GM21515 (cell line): ENCODE results near the gene NFIC.
"Not testable (repeated sequence)": the region's sequence is repeated elsewhere in the genome, so short reads cannot be mapped to it uniquely, and the experiment has no call there.

Experiments
- ATAC-seq: cut with Tn5 transposase; IDR thresholded peaks from one replicate; pipeline ENCODE4 v1.9.1; 2021; ENCODE audit not compliant: unreplicated experiment

Gene NFIC

GRCh38 chr19:3336680-3337523, 29.5 kb upstream of the NFIC start:
- ATAC-seq, result no peak

DNA sequence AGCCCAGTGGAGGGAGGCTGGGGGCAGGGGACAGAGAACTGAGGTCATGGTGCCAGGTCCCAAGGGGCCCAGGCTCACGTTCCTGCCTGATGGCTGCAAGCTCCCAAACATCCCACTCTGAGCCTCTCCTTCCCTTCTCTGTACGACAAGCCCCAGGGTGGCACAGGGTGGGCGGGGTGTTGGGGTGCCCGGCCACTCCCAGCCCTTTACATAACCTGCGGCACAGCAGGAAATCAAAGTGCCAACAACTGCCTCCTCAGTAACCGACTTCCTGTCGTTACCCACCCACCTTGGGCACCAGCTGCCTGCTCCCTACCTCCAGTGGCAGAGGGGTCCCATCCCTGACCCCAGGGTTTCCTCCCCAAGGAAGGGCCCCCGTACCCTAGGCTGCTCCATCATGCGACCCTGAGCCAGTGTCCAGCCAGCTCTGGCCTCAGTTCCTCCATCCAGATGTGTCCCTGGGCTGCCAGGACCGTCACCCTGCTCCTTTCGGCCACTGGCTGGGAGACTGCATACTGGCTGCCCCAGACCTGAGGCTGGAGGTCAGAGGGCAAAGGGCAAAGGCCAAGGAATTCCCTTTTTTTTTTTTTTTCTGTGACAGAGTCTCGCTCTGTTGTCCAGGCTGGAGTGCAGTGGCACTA, 27.7 kb upstream of the NFIC start:
- no peak for ATAC-seq

- ATAC-seq, result no peak
These were observed 26.0 kb upstream of the NFIC start for GRCh38 chr19:3340340-3340739.

DNA sequence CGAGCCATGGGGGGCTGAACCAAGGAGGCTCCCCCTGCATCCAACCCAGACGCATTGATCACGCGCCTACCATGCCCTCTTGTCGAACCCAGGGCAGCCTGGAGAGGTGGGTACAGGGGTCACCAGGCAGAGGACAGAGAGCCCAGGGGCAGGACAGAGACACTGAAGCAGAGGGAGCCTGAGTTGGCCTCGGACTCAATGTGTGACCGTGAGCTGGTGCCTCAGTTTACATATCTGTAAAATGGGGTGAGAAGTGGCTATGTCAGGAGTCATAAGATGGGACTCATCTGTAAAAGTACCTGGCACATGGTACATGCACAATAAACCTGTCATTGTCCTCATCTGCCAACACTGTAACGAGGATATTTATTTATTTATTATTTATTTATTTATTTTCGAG, 24.1 kb upstream of the NFIC start:
- ATAC-seq, result no peak

GRCh38 chr19:3342962-3343361, 23.4 kb upstream of the NFIC start:
- not testable (repeated sequence) for ATAC-seq

GRCh38 chr19:3343619-3344502, 22.5 kb upstream of the NFIC start:
- no peak for ATAC-seq

DNA sequence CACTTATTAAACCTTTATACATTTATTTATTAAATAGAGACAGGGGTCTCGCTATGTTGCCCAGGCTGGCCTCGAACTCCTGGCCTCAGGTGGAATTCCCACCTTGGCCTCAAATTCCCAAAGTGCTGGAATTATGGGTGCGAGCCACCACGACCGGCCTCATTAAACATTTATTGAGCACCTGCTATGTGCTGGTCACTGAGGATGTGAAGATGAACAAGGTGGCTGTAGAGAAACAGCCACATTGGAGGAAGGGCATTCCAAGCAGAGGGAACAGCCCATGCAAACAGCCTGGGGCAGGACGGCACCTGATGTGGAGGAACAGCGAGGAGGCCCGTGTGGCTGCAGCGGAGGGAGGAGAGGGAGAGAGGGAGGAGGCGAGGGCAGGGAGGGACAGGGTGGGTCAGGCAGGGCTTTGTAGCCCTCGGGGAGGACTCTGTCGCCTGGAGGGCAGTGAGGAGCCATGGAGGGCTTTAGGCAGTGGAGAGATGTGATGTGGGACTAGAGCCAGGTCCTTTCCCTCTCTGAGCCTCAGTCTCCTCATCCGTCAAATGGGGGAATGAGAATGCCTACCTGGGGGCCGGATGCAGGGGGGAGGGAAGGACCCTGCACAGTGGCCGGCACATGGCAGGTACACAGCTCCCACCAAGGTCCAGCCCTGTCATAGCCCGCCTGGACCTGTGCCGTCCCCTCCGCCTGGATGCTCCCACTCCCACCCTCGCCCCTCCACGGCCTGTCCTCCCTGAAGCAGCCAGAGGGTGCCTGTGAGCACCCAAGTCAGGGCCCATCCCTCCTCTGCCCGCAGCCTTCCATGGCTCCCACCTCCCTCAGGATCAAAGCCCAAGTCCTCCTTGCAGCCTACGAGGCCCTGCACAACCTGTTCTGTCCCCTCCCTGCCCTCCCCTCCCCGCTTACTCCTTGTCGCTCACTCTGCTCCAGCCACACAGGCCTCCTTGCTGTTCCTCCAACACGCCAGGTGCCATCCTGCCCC, 21.5 kb upstream of the NFIC start:
- no peak for ATAC-seq

DNA sequence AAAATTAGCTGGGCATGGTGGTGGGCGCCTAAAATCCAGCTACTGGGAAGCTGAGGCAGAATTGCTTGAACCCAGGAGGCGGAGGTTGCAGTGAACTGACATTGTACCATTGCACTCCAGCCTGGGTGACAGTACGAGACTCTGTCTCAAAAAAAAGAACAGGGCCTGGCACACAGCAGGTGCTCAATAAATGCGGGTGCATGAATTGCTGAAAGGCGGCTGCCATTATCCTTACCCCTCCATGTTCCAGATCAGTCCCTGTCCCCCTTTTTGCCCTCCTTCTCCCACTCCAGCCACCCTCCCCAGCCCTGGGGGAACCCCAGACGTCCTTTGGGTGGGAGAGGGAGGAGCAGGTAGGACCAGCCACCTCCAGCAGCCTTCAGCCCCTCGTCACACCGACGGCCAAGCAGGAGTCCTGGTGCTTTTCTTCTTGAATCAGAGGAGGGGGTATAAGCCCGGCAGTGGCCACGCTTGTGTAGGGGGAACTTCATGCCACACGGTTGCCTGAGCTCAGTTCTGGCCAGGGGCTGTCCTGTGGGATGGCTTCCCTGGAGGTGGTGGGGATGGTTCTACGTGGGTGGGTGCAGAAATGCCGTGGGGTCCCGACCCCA, 20.4 kb upstream of the NFIC start:
- ATAC-seq, result no peak

DNA sequence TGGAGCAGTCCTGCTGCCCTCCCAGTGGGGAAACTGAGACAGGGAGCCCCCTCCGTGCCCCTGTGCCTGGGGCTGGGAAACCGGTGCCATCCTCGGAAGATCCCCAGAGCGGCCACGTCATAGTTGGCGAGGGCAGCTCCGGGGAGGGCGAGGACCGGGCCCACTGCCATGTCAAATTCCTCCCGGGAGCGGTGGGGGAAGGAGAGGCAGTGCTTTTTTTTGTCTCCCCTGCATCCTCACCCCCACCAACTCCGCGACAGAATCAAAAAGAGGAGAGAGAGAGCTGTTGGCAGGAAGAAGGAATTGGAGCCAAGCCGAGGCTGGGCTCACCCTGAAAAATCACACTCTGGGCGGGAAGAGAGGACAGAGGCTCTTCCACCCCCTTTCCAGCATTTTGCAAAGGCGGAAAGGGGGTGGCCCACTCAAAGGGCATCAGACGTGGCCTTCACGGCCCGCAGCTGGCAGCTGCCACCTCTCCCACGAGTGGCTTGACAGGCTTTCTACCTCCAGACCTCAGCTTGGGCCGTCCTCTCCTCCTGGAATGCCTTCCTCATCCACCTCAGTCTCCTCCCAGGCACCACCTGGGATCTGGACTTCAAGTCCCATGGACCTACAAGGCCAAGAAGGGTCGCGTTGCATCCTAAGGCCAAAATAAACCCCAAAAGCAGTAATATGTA, 19.6 kb upstream of the NFIC start:
- no peak for ATAC-seq

GRCh38 chr19:3348042-3348441, 18.3 kb upstream of the NFIC start:
- ATAC-seq, result no peak

DNA sequence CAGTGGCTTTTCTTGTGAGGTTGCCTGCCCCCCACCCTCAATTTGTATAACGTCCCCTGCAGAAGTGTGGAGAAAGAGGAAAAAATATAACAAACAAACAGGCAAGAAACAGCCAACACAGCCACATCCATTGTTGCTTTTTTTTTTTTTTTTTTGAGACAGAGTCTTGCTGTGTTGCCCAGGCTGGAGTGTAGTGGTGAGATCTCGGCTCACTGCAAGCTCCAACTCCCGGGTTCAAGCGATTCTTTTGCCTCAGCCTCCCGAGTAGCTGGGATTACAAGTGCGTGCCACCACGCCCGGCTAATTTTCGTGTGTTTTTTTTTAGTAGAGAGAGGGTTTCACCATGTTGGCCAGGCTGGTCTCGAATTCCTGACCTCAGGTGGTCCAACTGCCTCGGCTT, 17.9 kb upstream of the NFIC start:
- ATAC-seq, result not testable (repeated sequence)

GRCh38 chr19:3350014-3350663, 16.2 kb upstream of the NFIC start:
- ATAC-seq, result no peak

DNA sequence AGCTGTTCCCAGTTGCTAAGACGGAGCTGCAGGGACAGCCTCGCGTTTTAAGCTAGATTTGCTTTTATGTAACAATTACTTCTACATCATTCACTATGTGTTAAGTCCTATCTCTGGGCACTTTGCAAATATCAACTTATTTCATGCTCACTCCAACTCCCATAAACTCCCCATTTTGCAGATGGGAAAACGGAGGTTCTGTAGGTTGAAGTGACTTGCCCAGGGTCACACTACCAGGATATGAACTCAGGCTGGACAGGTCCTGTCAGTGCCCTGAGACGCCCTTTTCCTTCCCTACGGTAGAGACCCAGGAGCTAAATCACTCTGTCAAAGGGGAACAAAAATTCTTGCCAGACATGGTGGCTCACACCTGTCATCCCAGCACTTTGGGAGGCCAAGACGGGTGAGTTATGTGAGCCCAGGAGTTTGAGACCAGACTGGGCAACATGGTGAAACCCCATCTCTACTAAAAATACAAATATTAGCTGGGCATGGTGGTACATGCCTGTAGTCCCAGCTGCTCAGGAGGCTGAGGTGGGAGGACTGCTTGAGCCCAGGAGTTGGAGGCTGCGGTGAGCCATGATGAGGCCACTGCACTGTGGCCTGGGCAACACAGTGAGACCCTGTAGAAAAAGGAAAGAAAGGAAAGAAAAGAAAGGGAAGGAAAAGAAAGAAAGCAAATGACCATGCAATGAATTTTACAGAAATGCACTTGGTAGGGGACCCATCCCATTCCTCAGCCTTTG, 14.5 kb upstream of the NFIC start:
- no peak for ATAC-seq

DNA sequence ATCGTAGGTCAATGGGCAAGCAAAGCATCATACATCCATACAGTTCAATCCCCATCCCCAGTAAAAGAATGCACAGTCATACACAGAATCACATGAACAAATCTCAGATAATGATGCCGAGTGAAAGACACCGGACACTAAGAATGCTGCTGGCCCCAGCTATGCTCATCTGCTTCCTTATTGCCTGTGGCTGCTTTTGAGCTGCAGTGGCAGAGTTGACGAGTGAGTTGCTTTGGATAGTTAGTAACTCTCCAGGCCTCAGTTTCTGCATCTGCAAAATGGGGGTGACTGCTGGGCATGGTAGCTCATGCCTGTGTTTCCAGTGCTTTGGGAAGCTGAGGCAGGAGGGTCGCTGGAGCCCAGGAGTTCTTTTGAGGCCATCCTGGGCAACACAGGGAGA, 12.9 kb upstream of the NFIC start:
- ATAC-seq, result no peak

DNA sequence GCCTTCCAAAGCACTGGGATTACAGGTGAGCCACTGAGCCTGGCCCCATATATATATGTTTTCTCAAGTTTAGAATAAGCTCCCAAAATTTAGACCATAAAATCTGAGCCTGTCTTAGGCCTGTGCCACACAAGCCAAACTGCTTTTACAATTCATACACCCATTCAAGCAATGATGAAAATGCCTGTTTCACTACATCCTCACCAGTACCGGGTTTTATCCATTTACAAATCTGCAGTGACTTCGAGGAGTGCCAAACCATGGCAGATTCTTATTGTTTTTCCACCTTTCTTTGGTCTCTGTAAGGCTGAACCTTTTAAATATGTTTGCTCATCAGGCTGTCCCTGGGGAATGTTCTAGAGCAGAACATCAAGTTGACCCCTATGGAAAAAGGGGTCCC, 9.6 kb upstream of the NFIC start:
- no peak for ATAC-seq

- no peak for ATAC-seq
These were observed 9.0 kb upstream of the NFIC start for GRCh38 chr19:3357271-3357991.

DNA sequence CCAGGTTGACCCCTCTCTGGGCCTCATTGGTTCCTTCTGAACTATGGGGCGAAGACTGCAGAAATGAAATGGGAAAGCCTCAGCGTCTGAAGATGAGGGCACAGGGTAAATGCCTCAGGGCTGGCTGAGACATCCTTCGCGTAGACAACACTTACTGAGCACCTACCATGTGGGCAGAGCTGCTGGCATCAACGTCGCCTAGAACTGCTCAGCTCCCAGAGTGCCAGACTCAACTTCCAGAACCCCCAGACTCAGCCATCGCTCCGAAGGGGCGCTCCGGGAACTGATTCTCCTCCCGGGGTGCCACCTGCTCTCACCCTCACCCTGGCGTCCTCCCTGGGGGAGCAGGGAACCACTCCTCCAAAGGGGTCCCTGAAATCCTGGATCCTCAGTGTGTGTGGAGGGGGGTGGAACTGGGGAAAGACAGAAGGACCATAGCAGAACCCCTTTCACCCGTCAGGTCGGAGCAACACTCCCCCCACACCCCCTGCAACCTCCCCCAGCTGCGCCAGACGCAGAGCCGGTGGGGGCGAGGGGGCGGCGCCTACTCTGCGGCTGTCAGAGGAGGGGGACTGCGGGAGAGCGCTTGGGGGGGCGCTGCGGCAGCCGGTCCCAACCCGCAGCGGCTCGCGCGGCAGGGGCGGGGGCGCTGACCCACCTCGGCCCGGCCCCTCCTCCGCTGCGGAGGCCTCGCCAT, 8.2 kb upstream of the NFIC start:
- no peak for ATAC-seq
